Measurements from ENCODE around the gene TMEM196. TPM values are rescaled to one million over a fixed set of nuclear protein-coding genes. Genes with fewer than 3 reads are reported as not detected.

Gene TMEM196
- total and polyA plus RNA-seq, 9 of the 15 experiments (the other 6 are each of a cell fraction or from before 2014, with no cell fraction given) = not detected

- Histone ChIP-seq H3K79me2 (ENCODE audit: control insufficient read depth, insufficient read depth, low read length) (no peaks in the 10 kb centered on the region), H3K27ac (ENCODE audit: extremely low read depth, low read depth, low read length) (no peak overlapping the region), H3K27me3 (ENCODE audit: control insufficient read depth in 2 of 2, insufficient read depth in 2 of 2, low read length in 2 of 2) (no peaks in the 10 kb centered on the region), H3K4me2 (ENCODE audit: insufficient read depth, low read length) (no peak overlapping the region), H4K20me1 (replicated peaks; ENCODE audit: control insufficient read depth, insufficient read depth, low read length) (no peaks in the 10 kb centered on the region), H3K4me1 (replicated peaks in 1 of 2; ENCODE audit: control insufficient read depth in 2 of 2, insufficient read depth in 2 of 2, low read length in 2 of 2) (no peaks in the 10 kb centered on the region), H2AFZ (ENCODE audit: low read depth, low read length) (no peak overlapping the region), H3K4me3 (no peak overlapping the region), H3K9me3 (replicated peaks; ENCODE audit: control insufficient read depth, insufficient read depth, low read depth, low read length) (no peaks in the 10 kb centered on the region), H3K9ac (ENCODE audit: insufficient read depth in 1 of 2, low read depth in 2 of 2, low read length in 2 of 2) (no peak overlapping the region), H3K9me1 (ENCODE audit: control insufficient read depth, insufficient read depth, low read length) (no peaks in the 10 kb centered on the region), H3K36me3 (ENCODE audit: control insufficient read depth, insufficient read depth, low read length) (no peaks in the 10 kb centered on the region)
- ATAC-seq = no peak
- no peak for FAIRE-seq
- intact Hi-C loops (cut with micrococcal nuclease) (no loop called here), in situ Hi-C loops (cut with MboI) (loop anchor here (10.0 kb wide), 1 partner anchor 701 kb away; no protein-coding TSS in a partner anchor)
- no peak for DNase-seq (ENCODE audit: extremely low read depth in 1 of 4, low spot score in 3 of 4)
- ChIA-PET CTCF (ENCODE audit: low intra/inter-chr PET ratio) (no interaction called here), POLR2A (interaction anchor here (1.0 kb wide), 1 partner anchor 10 kb away, joined by 3 read pairs; no protein-coding TSS in a partner anchor)
- BruUV-seq (replicated peaks) = no TSS peak
- 0% methylated on average over 1 of the region's 1 CpG for WGBS (ENCODE audit: insufficient coverage, low coverage, missing lambda C conversion rate)
- TF ChIP-seq E2F8 (IDR thresholded peaks at IDR 0.05; ENCODE audit: low read depth, partially characterized antibody) (no peak), MAFF (IDR thresholded peaks at IDR 0.05; ENCODE audit: low read length) (peak; percentile 89), MAFK (IDR thresholded peaks at IDR 0.05; ENCODE audit: low read length) (peak; percentile 88), MAFG (tag; conservative IDR thresholded peaks at IDR 0.05) (peak; percentile 73), ZNF316 (IDR thresholded peaks at IDR 0.05) (peak; percentile 84), RUNX1 (IDR thresholded peaks at IDR 0.05; ENCODE audit: low read depth) (no peak), C11orf30 (IDR thresholded peaks at IDR 0.05; ENCODE audit: low read depth) (peak; percentile 73)
Observed at GRCh38 chr7:19744075-19744474, 29.3 kb downstream of the TMEM196 start.

Data from K562 (cell line).